ENCODE data around the gene MLH1.

The MLH1 gene

GRCh38 chr3:37096288-37096687 is 103.0 kb downstream of the MLH1 start:
- Histone ChIP-seq H3K9ac (no peak overlapping the region), H3K27ac (peak overlapping the region; percentile 70), H3K4me2 (ENCODE audit: low read length) (peak overlapping the region; percentile 61), H3K79me2 (no peaks in the 10 kb centered on the region), H3K4me1 (peaks cover 17% of the 10 kb centered on the region), H3K9me3 (ENCODE audit: control insufficient read depth, low read length) (no peaks in the 10 kb centered on the region), H3K27me3 (ENCODE audit: control insufficient read depth, insufficient read depth, low read length) (no peaks in the 10 kb centered on the region), H3K36me3 (ENCODE audit: control insufficient read depth, insufficient read depth, low read length) (no peaks in the 10 kb centered on the region), H2AFZ (no peak overlapping the region), H3K4me3 (ENCODE audit: low read depth, low read length) (peak overlapping the region; percentile 22)
- TF ChIP-seq, protein P1, sequence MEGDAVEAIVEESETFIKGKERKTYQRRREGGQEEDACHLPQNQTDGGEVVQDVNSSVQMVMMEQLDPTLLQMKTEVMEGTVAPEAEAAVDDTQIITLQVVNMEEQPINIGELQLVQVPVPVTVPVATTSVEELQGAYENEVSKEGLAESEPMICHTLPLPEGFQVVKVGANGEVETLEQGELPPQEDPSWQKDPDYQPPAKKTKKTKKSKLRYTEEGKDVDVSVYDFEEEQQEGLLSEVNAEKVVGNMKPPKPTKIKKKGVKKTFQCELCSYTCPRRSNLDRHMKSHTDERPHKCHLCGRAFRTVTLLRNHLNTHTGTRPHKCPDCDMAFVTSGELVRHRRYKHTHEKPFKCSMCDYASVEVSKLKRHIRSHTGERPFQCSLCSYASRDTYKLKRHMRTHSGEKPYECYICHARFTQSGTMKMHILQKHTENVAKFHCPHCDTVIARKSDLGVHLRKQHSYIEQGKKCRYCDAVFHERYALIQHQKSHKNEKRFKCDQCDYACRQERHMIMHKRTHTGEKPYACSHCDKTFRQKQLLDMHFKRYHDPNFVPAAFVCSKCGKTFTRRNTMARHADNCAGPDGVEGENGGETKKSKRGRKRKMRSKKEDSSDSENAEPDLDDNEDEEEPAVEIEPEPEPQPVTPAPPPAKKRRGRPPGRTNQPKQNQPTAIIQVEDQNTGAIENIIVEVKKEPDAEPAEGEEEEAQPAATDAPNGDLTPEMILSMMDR (IDR thresholded peaks at IDR 0.05): no peak

- Histone ChIP-seq H3K9ac (no peak overlapping the region), H3K4me3 (ENCODE audit: low read depth, low read length) (no peak overlapping the region), H3K27ac (peak overlapping the region; percentile 70), H3K4me1 (peaks cover 21% of the 10 kb centered on the region), H3K9me3 (ENCODE audit: control insufficient read depth, low read length) (no peaks in the 10 kb centered on the region), H3K4me2 (ENCODE audit: low read length) (peak overlapping the region; percentile 61), H3K79me2 (no peaks in the 10 kb centered on the region), H3K27me3 (ENCODE audit: control insufficient read depth, insufficient read depth, low read length) (no peaks in the 10 kb centered on the region), H3K36me3 (ENCODE audit: control insufficient read depth, insufficient read depth, low read length) (no peaks in the 10 kb centered on the region), H2AFZ (no peak overlapping the region)
- TF ChIP-seq, protein P1 (IDR thresholded peaks at IDR 0.05): no peak
These were observed 103.7 kb downstream of the MLH1 start for GRCh38 chr3:37096975-37097374.

- H2AFZ ChIP-seq: no peak overlapping the region
- no peaks in the 10 kb centered on the region for H3K9me3 ChIP-seq (ENCODE audit: control insufficient read depth, low read length)
- peaks cover 26% of the 10 kb centered on the region for H3K4me1 ChIP-seq
- TF ChIP-seq, protein P1 (IDR thresholded peaks at IDR 0.05): no peak
- no peaks in the 10 kb centered on the region for H3K27me3 ChIP-seq (ENCODE audit: control insufficient read depth, insufficient read depth, low read length)
- H3K27ac ChIP-seq: peak overlapping the region; percentile 70
- H3K9ac ChIP-seq: no peak overlapping the region
- no peak overlapping the region for H3K4me2 ChIP-seq (ENCODE audit: low read length)
- H3K36me3 ChIP-seq (ENCODE audit: control insufficient read depth, insufficient read depth, low read length): no peaks in the 10 kb centered on the region
- no peaks in the 10 kb centered on the region for H3K79me2 ChIP-seq
- H3K4me3 ChIP-seq (ENCODE audit: low read depth, low read length): no peak overlapping the region
These were observed 104.5 kb downstream of the MLH1 start for GRCh38 chr3:37097776-37098175.

- H3K36me3 ChIP-seq (ENCODE audit: control insufficient read depth, insufficient read depth, low read length): no peaks in the 10 kb centered on the region
- H3K27ac ChIP-seq: no peak overlapping the region
- TF ChIP-seq, protein P1 (IDR thresholded peaks at IDR 0.05): no peak
These were observed 105.6 kb downstream of the MLH1 start for GRCh38 chr3:37098884-37099283.

DNA sequence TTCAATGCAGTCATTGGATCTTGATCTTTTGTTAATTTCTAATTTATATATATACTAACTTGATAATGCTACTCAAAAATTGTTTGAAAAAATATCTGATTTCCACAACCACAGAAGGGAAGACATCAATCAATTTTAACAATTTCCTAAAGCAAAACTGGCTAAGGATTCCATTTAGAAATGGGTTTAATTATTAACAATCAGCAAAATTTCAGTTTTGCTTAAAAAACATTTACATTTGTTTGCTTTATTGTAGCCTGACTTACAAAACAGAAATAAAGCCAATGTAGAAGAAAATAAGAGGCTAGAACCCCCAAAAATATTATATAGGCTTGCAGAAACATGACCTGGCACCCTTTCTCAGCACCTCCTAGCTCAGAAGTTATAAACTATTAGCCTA is 106.2 kb downstream of the MLH1 start:
- Histone ChIP-seq H3K9me3 (ENCODE audit: control insufficient read depth, low read length) (no peaks in the 10 kb centered on the region), H2AFZ (no peak overlapping the region)

More at GRCh38 chr3:37098884-37099283, 105.6 kb downstream of the MLH1 start:
- peaks cover 24% of the 10 kb centered on the region for H3K4me1 ChIP-seq
- H3K27me3 ChIP-seq (ENCODE audit: control insufficient read depth, insufficient read depth, low read length): no peaks in the 10 kb centered on the region
- no peak overlapping the region for H2AFZ ChIP-seq
- H3K79me2 ChIP-seq: no peaks in the 10 kb centered on the region
- no peak overlapping the region for H3K9ac ChIP-seq
- no peaks in the 10 kb centered on the region for H3K9me3 ChIP-seq (ENCODE audit: control insufficient read depth, low read length)
- no peak overlapping the region for H3K4me3 ChIP-seq (ENCODE audit: low read depth, low read length)
- no peak overlapping the region for H3K4me2 ChIP-seq (ENCODE audit: low read length)

More for the DNA sequence above, 106.2 kb downstream of the MLH1 start:
- Histone ChIP-seq H3K9ac (no peak overlapping the region), H3K4me1 (peaks cover 24% of the 10 kb centered on the region), H3K4me3 (ENCODE audit: low read depth, low read length) (no peak overlapping the region), H3K4me2 (ENCODE audit: low read length) (no peak overlapping the region), H3K27me3 (ENCODE audit: control insufficient read depth, insufficient read depth, low read length) (no peaks in the 10 kb centered on the region), H3K36me3 (ENCODE audit: control insufficient read depth, insufficient read depth, low read length) (no peaks in the 10 kb centered on the region), H3K27ac (no peak overlapping the region), H3K79me2 (no peaks in the 10 kb centered on the region)
- TF ChIP-seq, protein P1 (IDR thresholded peaks at IDR 0.05): no peak
